Right renal cortex interstitium (tissue), 3 donors: ENCODE measurements around the gene NPW. TPM values are rescaled to one million over a fixed set of nuclear protein-coding genes. Genes with fewer than 3 reads are reported as not detected.
A peak's percentile ranks its signal among the peaks of the same experiment; 100 is the strongest.

Experiments
- DNase-seq, 3 donors: peaks; one replicate each; pipeline ENCODE4 v3.0.0-alpha.2; 2013; ENCODE audit warnings: low read depth in 3 of 3, low spot score in 2 of 3
- polyA plus RNA-seq, 3 donors: library from polyadenylated mRNA; unstranded; fragments of 120-200 nt; gene quantifications; one replicate each; pipeline ENCODE4 v1.2.1, GENCODE V29; 2013; ENCODE audit not compliant: insufficient read length in 3 of 3

The NPW gene
- polyA plus RNA-seq, 3 donors, result 1.7 to 6.0 (median 3.9) TPM

GRCh38 chr16:1983544-1984346 is 35.8 kb upstream of the NPW start, which contains the start of gene GFER:
TSS of gene GFER (plus strand) at chr16:1984193. CDS start at chr16:1984219, 26 bp downstream.
- peak in 2 of 3 donors; percentile 79 to 82 for DNase-seq

GRCh38 chr16:1984347-1985225 is 35.0 kb upstream of the NPW start:
- no peak for DNase-seq

- DNase-seq, result no peak
These were observed 34.0 kb upstream of the NPW start for GRCh38 chr16:1985466-1986150.

- no peak for DNase-seq
These were observed 32.4 kb upstream of the NPW start for GRCh38 chr16:1987198-1987597.

- no peak for DNase-seq
These were observed 30.1 kb upstream of the NPW start, which contains the start of gene SYNGR3 for GRCh38 chr16:1989209-1990100. TSS of gene SYNGR3 (plus strand) at chr16:1989970. CDS start at chr16:1990103, 133 bp downstream.

- no peak for DNase-seq
These were observed 29.6 kb upstream of the NPW start for GRCh38 chr16:1990101-1990350.

- DNase-seq, result no peak
These were observed 29.0 kb upstream of the NPW start for GRCh38 chr16:1990351-1991134.

- no peak for DNase-seq
These were observed 28.4 kb upstream of the NPW start for GRCh38 chr16:1991135-1991551.

GRCh38 chr16:1991588-1991947 is 28.0 kb upstream of the NPW start:
- DNase-seq, result no peak

GRCh38 chr16:1991948-1992703 is 27.5 kb upstream of the NPW start:
- peak in 1 of 3 donors; percentile 64 for DNase-seq

GRCh38 chr16:1992704-1993317 is 26.8 kb upstream of the NPW start:
- no peak for DNase-seq

GRCh38 chr16:1993731-1994131 is 25.9 kb upstream of the NPW start:
- DNase-seq, result no peak

- no peak for DNase-seq
These were observed 21.9 kb upstream of the NPW start for GRCh38 chr16:1997494-1998359.

GRCh38 chr16:1998360-1998835 is 21.2 kb upstream of the NPW start:
- DNase-seq, result no peak

GRCh38 chr16:1998852-1999801 is 20.5 kb upstream of the NPW start:
- no peak for DNase-seq

GRCh38 chr16:1999866-2000514 is 19.6 kb upstream of the NPW start:
- DNase-seq, result no peak
